Measurements from ENCODE around the gene MRS2.

Gene MRS2

DNA sequence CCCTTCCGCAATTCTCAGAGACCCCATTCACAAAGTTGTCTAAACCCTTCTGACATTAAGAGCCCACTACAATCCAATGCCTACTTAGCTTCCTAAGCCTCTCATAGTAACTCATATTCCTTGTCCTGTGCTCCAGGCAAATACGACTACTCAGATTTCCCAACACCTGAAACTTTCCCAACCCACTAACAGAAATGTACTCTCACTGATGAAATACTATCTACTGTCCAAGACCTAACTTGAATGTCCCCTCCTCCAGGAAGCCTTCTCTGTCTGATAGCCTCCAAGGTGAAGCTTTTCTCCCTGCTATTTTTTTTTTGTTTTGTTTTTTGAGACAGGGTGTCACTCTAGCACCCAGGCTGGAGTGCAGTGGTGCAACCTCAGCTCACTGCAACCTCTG lies 56.2 kb downstream of the MRS2 start:
- no peak for DNase-seq (ENCODE audit: extremely low spot score)
- ChIA-PET CTCF (no interaction called here), POLR2A (no interaction called here)
- no peak for TF ChIP-seq CTBP1 (IDR thresholded peaks at IDR 0.05; ENCODE audit: borderline replicate concordance)
- no peak for TF ChIP-seq BHLHE40 (IDR thresholded peaks at IDR 0.05; ENCODE audit: borderline replicate concordance)
- TF ChIP-seq SP1 (IDR thresholded peaks at IDR 0.05), result no peak
- TF ChIP-seq NFRKB (IDR thresholded peaks at IDR 0.05), result no peak
- no peak for TF ChIP-seq SUZ12 (IDR thresholded peaks at IDR 0.05)
- TF ChIP-seq L3MBTL2 (conservative IDR thresholded peaks at IDR 0.05), result no peak
- TF ChIP-seq FOXM1 (IDR thresholded peaks at IDR 0.05; ENCODE audit: borderline replicate concordance), result no peak
- TF ChIP-seq HDGF (IDR thresholded peaks at IDR 0.05; ENCODE audit: borderline replicate concordance), result no peak

DNA sequence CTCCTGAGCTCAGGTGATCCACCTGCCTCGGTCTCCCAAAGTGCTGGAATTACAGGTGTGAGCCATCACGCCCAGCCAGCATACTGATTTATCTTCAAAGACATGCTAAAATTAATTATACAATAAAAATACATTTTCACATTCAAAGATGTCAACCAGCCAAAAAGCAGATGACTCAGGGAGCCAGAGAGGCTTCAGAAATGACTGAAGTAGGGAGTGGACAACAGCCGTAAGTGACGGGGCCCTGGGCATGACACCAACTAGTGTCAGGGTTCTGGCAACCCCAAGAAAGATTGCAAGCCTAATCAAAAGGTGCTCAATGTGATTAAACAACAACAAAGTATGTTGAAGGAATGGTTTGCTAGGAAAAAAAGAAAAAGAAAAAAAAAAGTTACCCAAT lies 58.2 kb downstream of the MRS2 start:
- no peak for DNase-seq (ENCODE audit: extremely low spot score)
- TF ChIP-seq FOXM1 (IDR thresholded peaks at IDR 0.05; ENCODE audit: borderline replicate concordance), result no peak
- no peak for TF ChIP-seq LEF1 (IDR thresholded peaks at IDR 0.05; ENCODE audit: borderline replicate concordance)
- TF ChIP-seq L3MBTL2 (conservative IDR thresholded peaks at IDR 0.05), result no peak
- no peak for TF ChIP-seq FOXK2 (IDR thresholded peaks at IDR 0.05)
- no peak for TF ChIP-seq NFRKB (IDR thresholded peaks at IDR 0.05)
- no peak for TF ChIP-seq CTBP1 (IDR thresholded peaks at IDR 0.05; ENCODE audit: borderline replicate concordance)
- TF ChIP-seq ARNT (IDR thresholded peaks at IDR 0.05), result no peak
- TF ChIP-seq HDGF (IDR thresholded peaks at IDR 0.05; ENCODE audit: borderline replicate concordance), result no peak
- TF ChIP-seq BHLHE40 (IDR thresholded peaks at IDR 0.05; ENCODE audit: borderline replicate concordance), result no peak
- TF ChIP-seq TARDBP (IDR thresholded peaks at IDR 0.05), result no peak
- TF ChIP-seq, protein P1, sequence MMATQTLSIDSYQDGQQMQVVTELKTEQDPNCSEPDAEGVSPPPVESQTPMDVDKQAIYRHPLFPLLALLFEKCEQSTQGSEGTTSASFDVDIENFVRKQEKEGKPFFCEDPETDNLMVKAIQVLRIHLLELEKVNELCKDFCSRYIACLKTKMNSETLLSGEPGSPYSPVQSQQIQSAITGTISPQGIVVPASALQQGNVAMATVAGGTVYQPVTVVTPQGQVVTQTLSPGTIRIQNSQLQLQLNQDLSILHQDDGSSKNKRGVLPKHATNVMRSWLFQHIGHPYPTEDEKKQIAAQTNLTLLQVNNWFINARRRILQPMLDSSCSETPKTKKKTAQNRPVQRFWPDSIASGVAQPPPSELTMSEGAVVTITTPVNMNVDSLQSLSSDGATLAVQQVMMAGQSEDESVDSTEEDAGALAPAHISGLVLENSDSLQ (IDR thresholded peaks at IDR 0.05), result no peak
- TF ChIP-seq SUZ12 (IDR thresholded peaks at IDR 0.05), result no peak
- no peak for TF ChIP-seq ZNF384 (IDR thresholded peaks at IDR 0.05)
- no peak for TF ChIP-seq ELF4 (IDR thresholded peaks at IDR 0.05)
- no peak for TF ChIP-seq SP1 (IDR thresholded peaks at IDR 0.05)
- no peak for TF ChIP-seq FOXA1 (IDR thresholded peaks at IDR 0.05)
- ChIA-PET CTCF (no interaction called here), POLR2A (no interaction called here)

DNA sequence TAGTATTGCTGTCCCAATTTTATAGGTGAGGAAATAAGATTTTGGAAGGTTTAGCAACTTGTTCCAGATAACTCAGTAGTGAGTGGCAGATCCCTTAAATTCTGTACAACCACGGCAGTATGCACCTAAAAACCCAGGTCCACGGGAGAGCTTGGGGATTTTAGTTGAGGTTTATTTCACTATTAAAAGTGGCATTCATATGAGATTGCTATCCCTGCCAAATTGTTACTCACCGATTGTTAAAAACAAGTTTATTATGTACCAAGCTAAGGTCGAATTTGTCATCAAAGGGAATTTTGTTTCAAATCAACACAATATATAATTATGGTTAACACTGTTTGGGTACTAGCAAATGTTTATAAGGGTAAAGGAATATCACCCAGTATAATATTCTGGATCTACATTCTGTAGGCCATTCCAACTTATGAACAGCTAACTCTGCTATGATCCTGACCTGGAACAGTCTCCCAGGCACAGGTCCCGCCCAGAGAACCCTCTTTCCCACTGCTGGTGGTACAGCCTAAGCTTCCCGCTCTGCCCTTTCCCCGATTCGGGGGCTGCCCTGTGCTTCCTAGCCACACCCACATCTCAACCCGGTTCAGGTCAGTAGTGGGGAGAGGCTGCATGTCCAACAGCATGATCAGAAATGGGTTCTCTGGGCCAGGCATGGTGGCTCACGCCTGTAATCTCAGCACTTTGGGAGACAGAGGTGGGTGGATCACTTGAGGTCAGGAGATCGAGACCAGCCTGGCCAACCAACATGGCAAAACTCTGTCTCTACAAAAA lies 61.7 kb downstream of the MRS2 start:
- TF ChIP-seq SUZ12 (IDR thresholded peaks at IDR 0.05) (no peak), SP1 (IDR thresholded peaks at IDR 0.05) (no peak), LEF1 (IDR thresholded peaks at IDR 0.05; ENCODE audit: borderline replicate concordance) (no peak), HDGF (IDR thresholded peaks at IDR 0.05; ENCODE audit: borderline replicate concordance) (no peak), ZNF384 (IDR thresholded peaks at IDR 0.05) (no peak), CTBP1 (IDR thresholded peaks at IDR 0.05; ENCODE audit: borderline replicate concordance) (no peak), L3MBTL2 (conservative IDR thresholded peaks at IDR 0.05) (no peak), ARNT (IDR thresholded peaks at IDR 0.05) (no peak), BHLHE40 (IDR thresholded peaks at IDR 0.05; ENCODE audit: borderline replicate concordance) (no peak), FOXM1 (IDR thresholded peaks at IDR 0.05; ENCODE audit: borderline replicate concordance) (no peak), TARDBP (IDR thresholded peaks at IDR 0.05) (no peak), FOXK2 (IDR thresholded peaks at IDR 0.05) (no peak), FOXA1 (IDR thresholded peaks at IDR 0.05) (no peak), ELF4 (IDR thresholded peaks at IDR 0.05) (no peak), NFRKB (IDR thresholded peaks at IDR 0.05) (no peak)
- TF ChIP-seq, protein P1 (IDR thresholded peaks at IDR 0.05), result no peak
- no peak for DNase-seq (ENCODE audit: extremely low spot score)
- POLR2A ChIA-PET, result no interaction called here
- CTCF ChIA-PET, result interaction anchor here (0.6 kb wide), 1 partner anchor 362 kb away, joined by 3 read pairs; no protein-coding TSS in a partner anchor

DNA sequence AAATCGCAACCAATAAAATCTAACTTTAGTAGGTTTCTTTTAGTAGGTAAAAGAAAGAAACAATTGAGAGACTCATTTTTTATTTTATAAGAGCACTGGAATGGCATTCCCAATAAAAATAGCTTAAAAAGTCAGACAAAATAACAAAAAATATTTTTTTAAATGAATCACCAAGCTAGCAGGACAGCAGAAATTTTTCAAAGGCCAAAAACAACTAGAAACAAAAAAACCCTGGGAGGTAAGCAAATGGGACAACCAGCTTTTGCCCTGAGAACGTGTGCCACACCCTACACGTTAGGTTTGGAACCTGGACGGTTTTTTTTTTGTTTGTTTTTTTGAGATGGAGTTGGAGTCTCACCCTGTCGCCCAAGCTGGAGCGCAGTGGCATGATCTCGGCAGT lies 67.1 kb downstream of the MRS2 start:
- TF ChIP-seq, protein P1 (IDR thresholded peaks at IDR 0.05), result no peak
- TF ChIP-seq FOXK2 (IDR thresholded peaks at IDR 0.05) (no peak), BHLHE40 (IDR thresholded peaks at IDR 0.05; ENCODE audit: borderline replicate concordance) (no peak), TARDBP (IDR thresholded peaks at IDR 0.05) (no peak), FOXM1 (IDR thresholded peaks at IDR 0.05; ENCODE audit: borderline replicate concordance) (no peak), HDGF (IDR thresholded peaks at IDR 0.05; ENCODE audit: borderline replicate concordance) (no peak), L3MBTL2 (conservative IDR thresholded peaks at IDR 0.05) (no peak), NFRKB (IDR thresholded peaks at IDR 0.05) (no peak), FOXA1 (IDR thresholded peaks at IDR 0.05) (no peak), ELF4 (IDR thresholded peaks at IDR 0.05) (no peak), SUZ12 (IDR thresholded peaks at IDR 0.05) (no peak)

DNA sequence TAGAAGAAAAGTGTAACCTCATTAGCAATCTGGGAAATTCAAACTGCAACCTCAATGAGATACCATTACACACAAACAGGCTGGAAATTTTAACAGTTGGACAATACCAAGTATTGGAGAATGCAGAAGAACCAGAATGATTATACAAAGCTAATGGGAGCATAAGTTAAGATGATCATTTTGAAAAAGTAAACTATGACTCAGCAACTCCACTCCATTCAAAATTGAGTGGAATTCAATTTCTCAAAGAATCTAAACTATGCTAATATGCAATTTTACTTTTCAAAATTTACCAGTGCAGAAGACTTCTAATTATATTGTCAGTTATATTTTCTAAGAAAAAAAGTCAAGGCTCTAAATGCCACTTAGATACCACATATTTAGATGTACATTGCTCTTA lies 69.4 kb downstream of the MRS2 start:
- CTCF ChIA-PET, result no interaction called here
- no peak for TF ChIP-seq FOXA1 (IDR thresholded peaks at IDR 0.05)
- no peak for DNase-seq (ENCODE audit: extremely low spot score)
- POLR2A ChIA-PET, result interaction anchor here (0.8 kb wide), 1 partner anchor 24 kb away, joined by 3 read pairs; no protein-coding TSS in a partner anchor

More for the DNA sequence above, 67.1 kb downstream of the MRS2 start:
- no peak for DNase-seq (ENCODE audit: extremely low spot score)
- ChIA-PET CTCF (no interaction called here), POLR2A (no interaction called here)

Measured in HEK293T (cell line).